GDM1 (cell line): ENCODE data around the gene SCML1.
"Not testable (repeated sequence)": the region's sequence is repeated elsewhere in the genome, so short reads cannot be mapped to it uniquely, and the experiment has no call there.

Source experiments
- DNase-seq: peaks from one replicate; lab custom pipeline; 2025; lab: John Stamatoyannopoulos, UW

SCML1 gene

GRCh38 chrX:17738737-17739535 lies 1.6 kb downstream of the SCML1 start:
- DNase-seq: no peak

- no peak for DNase-seq
Measured at GRCh38 chrX:17740137-17741122, 3.1 kb downstream of the SCML1 start.

GRCh38 chrX:17741123-17741511 lies 3.8 kb downstream of the SCML1 start:
- no peak for DNase-seq

- no peak for DNase-seq
Measured at GRCh38 chrX:17743913-17744312, 6.6 kb downstream of the SCML1 start.

- no peak for DNase-seq
Measured at GRCh38 chrX:17744896-17745523, 7.7 kb downstream of the SCML1 start.

GRCh38 chrX:17747692-17748091 lies 10.4 kb downstream of the SCML1 start:
- no peak for DNase-seq

- no peak for DNase-seq
Measured at GRCh38 chrX:17748684-17749083, 11.4 kb downstream of the SCML1 start.

GRCh38 chrX:17750436-17750835 lies 13.1 kb downstream of the SCML1 start:
- no peak for DNase-seq

- no peak for DNase-seq
Measured at GRCh38 chrX:17758382-17758781, 21.1 kb downstream of the SCML1 start.

GRCh38 chrX:17759990-17760389 lies 22.7 kb downstream of the SCML1 start:
- no peak for DNase-seq

- no peak for DNase-seq
Measured at GRCh38 chrX:17767734-17768133, 30.4 kb downstream of the SCML1 start.

GRCh38 chrX:17768997-17769396 lies 31.7 kb downstream of the SCML1 start:
- no peak for DNase-seq

GRCh38 chrX:17769701-17770269 lies 32.5 kb downstream of the SCML1 start:
- no peak for DNase-seq

- DNase-seq: no peak
Measured at GRCh38 chrX:17773221-17773876, 36.1 kb downstream of the SCML1 start.

- DNase-seq: no peak
Measured at GRCh38 chrX:17774053-17774452, 36.8 kb downstream of the SCML1 start.

GRCh38 chrX:17778997-17779396 lies 41.7 kb downstream of the SCML1 start:
- DNase-seq: no peak

GRCh38 chrX:17779434-17779833 lies 42.1 kb downstream of the SCML1 start:
- DNase-seq: no peak

- DNase-seq: not testable (repeated sequence)
Measured at GRCh38 chrX:17786554-17787347, 49.5 kb downstream of the SCML1 start.

- DNase-seq: no peak
Measured at GRCh38 chrX:17787557-17787956, 50.3 kb downstream of the SCML1 start.

GRCh38 chrX:17788439-17788838 lies 51.1 kb downstream of the SCML1 start:
- no peak for DNase-seq
